HL-60 (cell line): ENCODE results near the gene TMEM41A.

ENCODE experiments used
- GABPA ChIP-seq: IDR thresholded peaks from 2 replicates; pipeline ENCODE4 v1.6.1; 2012; ENCODE audit warnings: low read depth
- POLR2AphosphoS5 ChIP-seq: IDR thresholded peaks from 2 replicates; pipeline ENCODE4 v1.6.1; 2012; ENCODE audit warnings: low read depth
- REST ChIP-seq: IDR thresholded peaks from 2 replicates; pipeline ENCODE4 v1.6.1; 2012; ENCODE audit warnings: low read depth; ENCODE audit not compliant: insufficient replicate concordance
- TF ChIP-seq, protein P1 (sequence below): IDR thresholded peaks from one replicate; pipeline ENCODE4 v1.5.1; 2011; ENCODE audit warnings: low read length, control low read depth, inconsistent platforms; ENCODE audit not compliant: insufficient read depth

GRCh38 chr3:185457376-185457775, 41.5 kb downstream of the TMEM41A start:
- TF ChIP-seq, protein P1, sequence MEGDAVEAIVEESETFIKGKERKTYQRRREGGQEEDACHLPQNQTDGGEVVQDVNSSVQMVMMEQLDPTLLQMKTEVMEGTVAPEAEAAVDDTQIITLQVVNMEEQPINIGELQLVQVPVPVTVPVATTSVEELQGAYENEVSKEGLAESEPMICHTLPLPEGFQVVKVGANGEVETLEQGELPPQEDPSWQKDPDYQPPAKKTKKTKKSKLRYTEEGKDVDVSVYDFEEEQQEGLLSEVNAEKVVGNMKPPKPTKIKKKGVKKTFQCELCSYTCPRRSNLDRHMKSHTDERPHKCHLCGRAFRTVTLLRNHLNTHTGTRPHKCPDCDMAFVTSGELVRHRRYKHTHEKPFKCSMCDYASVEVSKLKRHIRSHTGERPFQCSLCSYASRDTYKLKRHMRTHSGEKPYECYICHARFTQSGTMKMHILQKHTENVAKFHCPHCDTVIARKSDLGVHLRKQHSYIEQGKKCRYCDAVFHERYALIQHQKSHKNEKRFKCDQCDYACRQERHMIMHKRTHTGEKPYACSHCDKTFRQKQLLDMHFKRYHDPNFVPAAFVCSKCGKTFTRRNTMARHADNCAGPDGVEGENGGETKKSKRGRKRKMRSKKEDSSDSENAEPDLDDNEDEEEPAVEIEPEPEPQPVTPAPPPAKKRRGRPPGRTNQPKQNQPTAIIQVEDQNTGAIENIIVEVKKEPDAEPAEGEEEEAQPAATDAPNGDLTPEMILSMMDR, result no peak
- TF ChIP-seq REST, result no peak
- TF ChIP-seq POLR2AphosphoS5, result no peak
- no peak for TF ChIP-seq GABPA
